Measurements from ENCODE around the gene MMP24.

DNA sequence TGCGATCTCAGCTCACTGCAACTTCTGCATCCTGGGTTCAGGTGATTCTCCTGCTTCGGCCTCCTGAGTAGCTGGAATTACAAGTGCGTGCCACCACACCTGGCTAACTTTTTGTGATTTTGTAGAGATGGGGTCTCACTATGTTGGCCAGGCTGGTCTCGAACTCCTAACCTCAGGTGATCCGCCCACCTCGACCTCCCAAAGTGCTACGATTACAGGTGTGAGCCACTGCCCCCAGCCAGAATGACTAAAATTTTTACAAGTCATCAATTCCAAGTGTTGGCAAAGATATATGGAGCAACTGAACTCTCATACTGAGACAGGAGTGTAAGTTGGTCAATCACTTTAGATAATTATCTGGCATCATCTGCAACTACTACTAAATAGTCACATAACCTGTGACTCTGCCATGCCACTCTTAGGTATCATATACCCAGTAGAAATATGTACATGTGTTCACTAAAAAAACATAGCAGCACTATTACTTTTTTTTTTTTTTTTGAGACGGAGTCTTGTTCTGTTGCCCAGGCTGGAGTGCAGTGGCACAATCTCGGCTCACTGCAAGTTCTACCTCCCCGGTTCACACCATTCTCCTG, 55.1 kb downstream of the MMP24 start:
- TF ChIP-seq, protein P1, sequence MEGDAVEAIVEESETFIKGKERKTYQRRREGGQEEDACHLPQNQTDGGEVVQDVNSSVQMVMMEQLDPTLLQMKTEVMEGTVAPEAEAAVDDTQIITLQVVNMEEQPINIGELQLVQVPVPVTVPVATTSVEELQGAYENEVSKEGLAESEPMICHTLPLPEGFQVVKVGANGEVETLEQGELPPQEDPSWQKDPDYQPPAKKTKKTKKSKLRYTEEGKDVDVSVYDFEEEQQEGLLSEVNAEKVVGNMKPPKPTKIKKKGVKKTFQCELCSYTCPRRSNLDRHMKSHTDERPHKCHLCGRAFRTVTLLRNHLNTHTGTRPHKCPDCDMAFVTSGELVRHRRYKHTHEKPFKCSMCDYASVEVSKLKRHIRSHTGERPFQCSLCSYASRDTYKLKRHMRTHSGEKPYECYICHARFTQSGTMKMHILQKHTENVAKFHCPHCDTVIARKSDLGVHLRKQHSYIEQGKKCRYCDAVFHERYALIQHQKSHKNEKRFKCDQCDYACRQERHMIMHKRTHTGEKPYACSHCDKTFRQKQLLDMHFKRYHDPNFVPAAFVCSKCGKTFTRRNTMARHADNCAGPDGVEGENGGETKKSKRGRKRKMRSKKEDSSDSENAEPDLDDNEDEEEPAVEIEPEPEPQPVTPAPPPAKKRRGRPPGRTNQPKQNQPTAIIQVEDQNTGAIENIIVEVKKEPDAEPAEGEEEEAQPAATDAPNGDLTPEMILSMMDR (IDR thresholded peaks at IDR 0.05; ENCODE audit: poor library complexity), result no peak
- no peak for TF ChIP-seq EZH2phosphoT487 (IDR thresholded peaks at IDR 0.05; ENCODE audit: low read depth, severe bottlenecking, unreplicated experiment)
